GM23338 (cell line): ENCODE results near the gene GPBP1L1. TPM values are rescaled to one million over a fixed set of nuclear protein-coding genes. Genes with fewer than 3 reads are reported as not detected.

Source experiments
- ATAC-seq: fragments of 200-7000 bp; cut with Tn5 transposase; 3 replicates; pipeline ENCODE4 v1.9.1; 2020
- DNase-seq: peaks from one replicate; pipeline ENCODE4 v3.0.0-alpha.2; 2015; ENCODE audit warnings: low spot score
- H2AFZ ChIP-seq: fragments of 200-600 bp; sonication (generic); 2 replicates; pipeline ENCODE4 v1.8.0; 2016; ENCODE audit warnings: antibody characterized with exemption, mild to moderate bottlenecking, moderate library complexity
- H3F3A ChIP-seq: fragments of 200-600 bp; sonication (generic); replicated peaks from 2 replicates; pipeline ENCODE4 v1.8.0; 2017; ENCODE audit warnings: antibody characterized with exemption, mixed run types, low read depth
- H3K27ac ChIP-seq: fragments of 200-600 bp; sonication (generic); 2 replicates; pipeline ENCODE4 v1.6.1; 2016; ENCODE audit warnings: low read depth
- H3K27me3 ChIP-seq: fragments of 200-600 bp; sonication (generic); 2 replicates; pipeline ENCODE4 v1.8.0; 2016; ENCODE audit warnings: mild to moderate bottlenecking, mixed run types, moderate library complexity; ENCODE audit not compliant: insufficient read depth
- H3K36me3 ChIP-seq: fragments of 200-600 bp; sonication (generic); 2 replicates; pipeline ENCODE4 v1.8.0; 2016; ENCODE audit warnings: mild to moderate bottlenecking; ENCODE audit not compliant: insufficient read depth
- H3K4me1 ChIP-seq: fragments of 200-600 bp; sonication (generic); 2 replicates; pipeline ENCODE4 v1.8.0; 2016; ENCODE audit warnings: mild to moderate bottlenecking, moderate library complexity; ENCODE audit not compliant: insufficient read depth
- H3K4me2 ChIP-seq: fragments of 200-600 bp; sonication (generic); 2 replicates; pipeline ENCODE4 v1.7.1; 2017; ENCODE audit warnings: mixed run types
- H3K4me3 ChIP-seq: fragments of 200-600 bp; sonication (generic); 2 replicates; pipeline ENCODE4 v1.6.1; 2016; ENCODE audit warnings: mixed run types
- H3K79me2 ChIP-seq: fragments of 200-600 bp; sonication (generic); replicated peaks from 2 replicates; pipeline ENCODE4 v1.8.0; 2017; ENCODE audit warnings: mild to moderate bottlenecking; ENCODE audit not compliant: insufficient read depth
- H3K9me2 ChIP-seq: fragments of 200-600 bp; sonication (generic); 2 replicates; pipeline ENCODE4 v1.8.0; 2017; ENCODE audit not compliant: insufficient read depth
- H4K20me1 ChIP-seq: fragments of 200-600 bp; sonication (generic); replicated peaks from 2 replicates; pipeline ENCODE4 v1.8.0; 2017; ENCODE audit warnings: mild to moderate bottlenecking; ENCODE audit not compliant: insufficient read depth
- H3K27ac Mint-ChIP-seq: 2 replicates; pipeline ENCODE4 v1.8.0; 2020; ENCODE audit warnings: inconsistent platforms, mild to moderate bottlenecking, moderate library complexity, mixed read lengths
- H3K27me3 Mint-ChIP-seq: 3 replicates; pipeline ENCODE4 v1.8.0; 2022; ENCODE audit warnings: low read depth, mild to moderate bottlenecking, moderate library complexity, mixed read lengths, inconsistent platforms; ENCODE audit not compliant: insufficient read depth, poor library complexity
- H3K36me3 Mint-ChIP-seq: 3 replicates; pipeline ENCODE4 v1.8.0; 2021; ENCODE audit warnings: low read depth, mild to moderate bottlenecking, inconsistent platforms, moderate library complexity, mixed read lengths
- H3K4me1 Mint-ChIP-seq: 3 replicates; pipeline ENCODE4 v1.8.0; 2020; ENCODE audit warnings: mild to moderate bottlenecking, inconsistent platforms, mixed read lengths
- H3K4me3 Mint-ChIP-seq: 3 replicates; pipeline ENCODE4 v1.8.0; 2021; ENCODE audit warnings: moderate library complexity, mild to moderate bottlenecking, inconsistent platforms, mixed read lengths
- H3K9me3 Mint-ChIP-seq: 3 replicates; pipeline ENCODE4 v1.8.0; 2020; ENCODE audit warnings: moderate library complexity, mild to moderate bottlenecking, inconsistent platforms, mixed read lengths
- CREB1 ChIP-seq: fragments of 250-450 bp; sonication (Bioruptor Pico); IDR thresholded peaks from 2 replicates; pipeline ENCODE4 v1.5.0; 2020; ENCODE audit warnings: low read depth, mild to moderate bottlenecking, moderate library complexity
- CTCF ChIP-seq, 2 experiments: fragments of 200-600 bp in 1 of 2; sonication (generic) in 1 of 2; conservative IDR thresholded peaks; 2 replicates each; pipeline versions ENCODE4 v1.5.1 to v1.6.1; 2016 to 2017; ENCODE audit warnings: antibody characterized with exemption in 2 of 2, low read depth in 2 of 2, mild to moderate bottlenecking in 2 of 2, moderate library complexity in 1 of 2
- ETS1 ChIP-seq: IDR thresholded peaks from 2 replicates; pipeline ENCODE4 v1.6.1; 2016; ENCODE audit warnings: antibody characterized with exemption
- EZH2 ChIP-seq: fragments of 200-600 bp; sonication (generic); IDR thresholded peaks from one replicate; pipeline ENCODE4 v1.8.0; 2017; ENCODE audit warnings: antibody characterized with exemption, mild to moderate bottlenecking, low read depth; ENCODE audit not compliant: unreplicated experiment
- EZH2phosphoT487 ChIP-seq: fragments of 200-600 bp; sonication (generic); IDR thresholded peaks from one replicate; pipeline ENCODE4 v1.8.1; 2018; ENCODE audit warnings: antibody characterized with exemption; ENCODE audit not compliant: unreplicated experiment
- JUNB ChIP-seq: IDR thresholded peaks from one replicate; pipeline ENCODE4 v1.6.1; 2016; ENCODE audit warnings: antibody characterized with exemption; ENCODE audit not compliant: unreplicated experiment
- NANOG ChIP-seq: IDR thresholded peaks from 2 replicates; pipeline ENCODE4 v1.6.1; 2016; ENCODE audit warnings: antibody characterized with exemption, borderline replicate concordance
- POLR2AphosphoS5 ChIP-seq: IDR thresholded peaks from 2 replicates; pipeline ENCODE4 v1.6.1; 2016; ENCODE audit warnings: antibody characterized with exemption, low read depth
- REST ChIP-seq: IDR thresholded peaks from one replicate; pipeline ENCODE4 v1.6.1; 2018; ENCODE audit warnings: antibody characterized with exemption; ENCODE audit not compliant: unreplicated experiment
- STAT1 ChIP-seq: IDR thresholded peaks from one replicate; pipeline ENCODE4 v1.6.1; 2016; ENCODE audit warnings: antibody characterized with exemption; ENCODE audit not compliant: unreplicated experiment
- ZNF114 ChIP-seq: fragments of 250-450 bp; sonication (Bioruptor Pico); IDR thresholded peaks from 2 replicates; pipeline ENCODE4 v1.5.0; 2020; ENCODE audit warnings: mild to moderate bottlenecking, moderate library complexity
- ZNF331 ChIP-seq: fragments of 250-450 bp; sonication (Bioruptor Pico); IDR thresholded peaks from 2 replicates; pipeline ENCODE4 v1.5.0; 2020; ENCODE audit warnings: low read depth, mild to moderate bottlenecking, moderate library complexity
- ZNF462 ChIP-seq: fragments of 250-450 bp; sonication (Bioruptor Pico); IDR thresholded peaks from 2 replicates; pipeline ENCODE4 v1.5.0; 2020; ENCODE audit warnings: mild to moderate bottlenecking, moderate library complexity
- polyA plus RNA-seq: library from polyadenylated mRNA; unstranded; fragments of >200 nt; fragmentation: Nextera tagmentation; extraction: Ambion mirVana; gene quantifications from 2 replicates; pipeline ENCODE4 v1.2.1, GENCODE V29; 2016
- total RNA-seq: library from RNA; depleted of rRNA; stranded (reverse); fragments of >200 nt; shearing (Covaris generic); gene quantifications from 2 replicates; pipeline ENCODE4 v1.2.3, GENCODE V29; 2014

GPBP1L1 gene
- total and polyA plus RNA-seq, 2 experiments from 2014 or later: 61.7 to 117 TPM

- Histone ChIP-seq H3F3A (no peaks in the 10 kb centered on the region), H3K36me3 (no peaks in the 10 kb centered on the region), H3K9me2 (no peaks in the 10 kb centered on the region), H3K27ac (no peak overlapping the region), H3K4me2 (no peak overlapping the region), H3K79me2 (no peaks in the 10 kb centered on the region), H3K4me3 (no peak overlapping the region), H2AFZ (no peak overlapping the region), H3K27me3 (no peaks in the 10 kb centered on the region), H3K4me1 (no peaks in the 10 kb centered on the region), H4K20me1 (no peaks in the 10 kb centered on the region)
- TF ChIP-seq POLR2AphosphoS5 (no peak), CREB1 (CRISPR knock-in tag) (no peak), ETS1 (no peak), CTCF (conservative IDR thresholded peaks at IDR 0.05; ENCODE audit: low read depth in 2 of 2) (no peak), JUNB (no peak), EZH2phosphoT487 (no peak), EZH2 (no peak), ZNF462 (CRISPR knock-in tag) (no peak), ZNF114 (CRISPR knock-in tag) (no peak), REST (no peak), NANOG (no peak), ZNF331 (no peak), STAT1 (no peak)
- Mint-ChIP-seq H3K27ac (no peak overlapping the region), H3K36me3 (peaks cover 11% of the 10 kb centered on the region; the same call in 2 of the 3 replicates), H3K4me1 (no peaks in the 10 kb centered on the region), H3K9me3 (peaks cover 3% of the 10 kb centered on the region; the same call in 2 of the 3 replicates), H3K27me3 (peaks cover 3% of the 10 kb centered on the region), H3K4me3 (no peak overlapping the region)
- ATAC-seq: no peak
- DNase-seq: no peak
Observed at GRCh38 chr1:45722809-45723208, 36.5 kb upstream of the GPBP1L1 start.
